CD14-positive monocyte (primary cell): Measurements from ENCODE around the gene LIMS2. TPM values are rescaled to one million over a fixed set of nuclear protein-coding genes. Genes with fewer than 3 reads are reported as not detected.

Experiments
- DNase-seq, 3 donors: peaks; one replicate each; pipeline ENCODE4 v3.0.0-alpha.2; 2011 to 2022
- H2AFZ ChIP-seq: 2 replicates; pipeline ENCODE4 v1.6.0; 2012; ENCODE audit warnings: mild to moderate bottlenecking, low read depth, low read length, inconsistent platforms; ENCODE audit not compliant: insufficient read depth, poor library complexity, severe bottlenecking
- H3K27ac ChIP-seq, 2 donors: 1 replicate in 1 of 2; 2 replicates in 1 of 2; pipeline ENCODE4 v1.5.1; 2012 to 2013; ENCODE audit warnings: low read length in 2 of 2, control low read depth in 1 of 2, inconsistent platforms in 1 of 2, low read depth in 1 of 2, mild to moderate bottlenecking in 1 of 2
- H3K27me3 ChIP-seq, 2 donors: one replicate each; pipeline versions ENCODE4 v1.6.0 to v1.6.1; 2011 to 2013; ENCODE audit warnings: low read length in 2 of 2; ENCODE audit not compliant: control insufficient read depth in 2 of 2, insufficient read depth in 2 of 2
- H3K36me3 ChIP-seq, 2 donors: replicated peaks in 1 of 2; 1 replicate in 1 of 2; 2 replicates in 1 of 2; pipeline versions ENCODE4 v1.5.1 to v1.6.1; 2012 to 2013; ENCODE audit warnings: low read length in 2 of 2, control low read depth in 1 of 2, inconsistent platforms in 1 of 2, mild to moderate bottlenecking in 1 of 2; ENCODE audit not compliant: insufficient read depth in 2 of 2, control insufficient read depth in 1 of 2
- H3K4me1 ChIP-seq, 2 donors: 1 replicate in 1 of 2; 2 replicates in 1 of 2; pipeline versions ENCODE4 v1.5.1 to v1.6.1; 2012 to 2013; ENCODE audit warnings: low read length in 2 of 2, control low read depth in 1 of 2, inconsistent platforms in 1 of 2, mild to moderate bottlenecking in 1 of 2, moderate library complexity in 1 of 2; ENCODE audit not compliant: insufficient read depth in 2 of 2, control insufficient read depth in 1 of 2
- H3K4me2 ChIP-seq: replicated peaks from 2 replicates; pipeline ENCODE3; 2012; ENCODE audit warnings: low read length, moderate library complexity, mild to moderate bottlenecking; ENCODE audit not compliant: poor library complexity, severe bottlenecking; ENCODE audit errors: extremely low read depth
- H3K4me3 ChIP-seq, 3 experiments: fragments of 200-600 bp in 1 of 3; sonication (generic) in 1 of 3; replicated peaks in 1 of 3; 1 replicate in 2 of 3; 2 replicates in 1 of 3; pipeline ENCODE4 v1.5.1; 2011 to 2013; ENCODE audit warnings: low read length in 3 of 3, mild to moderate bottlenecking in 3 of 3, control low read depth in 2 of 3, low read depth in 2 of 3, inconsistent platforms in 1 of 3, moderate library complexity in 1 of 3
- H3K79me2 ChIP-seq: 2 replicates; pipeline ENCODE4 v1.6.0; 2012; ENCODE audit warnings: mild to moderate bottlenecking, control low read depth, inconsistent platforms, low read length, moderate library complexity; ENCODE audit not compliant: insufficient read depth
- H3K9ac ChIP-seq: 2 replicates; pipeline ENCODE4 v1.6.0; 2017; ENCODE audit warnings: low read length, mild to moderate bottlenecking; ENCODE audit not compliant: insufficient read depth, poor library complexity, severe bottlenecking
- H3K9me3 ChIP-seq, 2 donors: replicated peaks in 1 of 2; 1 replicate in 1 of 2; 2 replicates in 1 of 2; pipeline versions ENCODE4 v1.5.1 to v1.6.1; 2012 to 2013; ENCODE audit warnings: low read length in 2 of 2, control low read depth in 1 of 2; ENCODE audit not compliant: control insufficient read depth in 1 of 2, insufficient read depth in 1 of 2
- H4K20me1 ChIP-seq: 2 replicates; pipeline ENCODE4 v1.6.0; 2012; ENCODE audit warnings: mild to moderate bottlenecking, low read length, control low read depth, moderate library complexity; ENCODE audit not compliant: insufficient read depth
- H3K27ac Mint-ChIP-seq, 7 donors: one replicate each; pipeline ENCODE4 v1.8.0; 2020; ENCODE audit warnings: mild to moderate bottlenecking in 7 of 7, mixed read lengths in 7 of 7, moderate library complexity in 6 of 7, inconsistent platforms in 2 of 7
- H3K27me3 Mint-ChIP-seq, 3 donors: one replicate each; pipeline ENCODE4 v1.8.0; 2021 to 2022; ENCODE audit warnings: low read depth in 3 of 3, mild to moderate bottlenecking in 3 of 3, mixed read lengths in 3 of 3, moderate library complexity in 3 of 3, inconsistent platforms in 1 of 3
- H3K36me3 Mint-ChIP-seq, 2 donors: one replicate each; pipeline ENCODE4 v1.8.0; 2020; ENCODE audit warnings: mixed read lengths in 2 of 2, inconsistent platforms in 1 of 2, mild to moderate bottlenecking in 1 of 2
- H3K4me1 Mint-ChIP-seq: one replicate; pipeline ENCODE4 v1.8.0; 2020; ENCODE audit warnings: mild to moderate bottlenecking, mixed read lengths
- H3K4me3 Mint-ChIP-seq, 2 donors: one replicate each; pipeline ENCODE4 v1.8.0; 2020; ENCODE audit warnings: mild to moderate bottlenecking in 2 of 2, mixed read lengths in 2 of 2, moderate library complexity in 1 of 2
- H3K9me3 Mint-ChIP-seq, 7 donors: one replicate each; pipeline ENCODE4 v1.8.0; 2020 to 2022; ENCODE audit warnings: mixed read lengths in 7 of 7, mild to moderate bottlenecking in 6 of 7, moderate library complexity in 6 of 7, inconsistent platforms in 2 of 7
- CTCF ChIP-seq: fragments of 200-600 bp; IDR thresholded peaks from one replicate; pipeline ENCODE4 v1.8.0; 2022; ENCODE audit warnings: antibody characterized with exemption, mild to moderate bottlenecking
- WGBS: methylation state at CpG from one replicate; pipeline ENCODE4 v1.1.5; 2013; ENCODE audit warnings: missing lambda C conversion rate; ENCODE audit not compliant: insufficient coverage; 5-methylcytosine and 5-hydroxymethylcytosine counted together
- intact Hi-C, 2 donors: fragments of 100-400 bp; cut with micrococcal nuclease; formaldehyde crosslinking; loops; one replicate each; pipeline versions ENCODE4 v1.15.0 to v1.15.1; 2023
- polyA plus RNA-seq, 3 donors: library from polyadenylated mRNA; depleted of rRNA in 1 of 3; unstranded in 2 of 3; stranded (reverse) in 1 of 3; fragments of 300-500 nt in 2 of 3; fragments of >200 nt in 1 of 3; fragmentation: Illumina TruSeq in 2 of 3; gene quantifications; 1 replicate in 2 of 3; 2 replicates in 1 of 3; pipeline ENCODE4 v1.2.3, GENCODE V29; 2012 to 2021

Gene LIMS2
- polyA plus RNA-seq, 3 donors: 0.13 to 1.3 (median 0.23) TPM

- Histone ChIP-seq H2AFZ (peak overlapping the region; percentile 46), H3K36me3 (no peaks in the 10 kb centered on the region), H4K20me1 (no peaks in the 10 kb centered on the region), H3K4me3 (no peak overlapping the region), H3K9ac (no peak overlapping the region), H3K27ac (no peak overlapping the region), H3K9me3 (peaks cover 6 to 25% of the 10 kb centered on the region in 2 donors), H3K79me2 (no peaks in the 10 kb centered on the region), H3K27me3 (no peaks in the 10 kb centered on the region), H3K4me1 (no peaks in the 10 kb centered on the region), H3K4me2 (no peak overlapping the region)
- H3K4me3 Mint-ChIP-seq: no peak overlapping the region
- DNase-seq: no peak
- peaks cover 0 to 11% of the 10 kb centered on the region in 2 donors for H3K36me3 Mint-ChIP-seq
- TF ChIP-seq CTCF: no peak
- peaks cover 1 to 7% (median 2%) of the 10 kb centered on the region in 3 donors for H3K27me3 Mint-ChIP-seq
- intact Hi-C loops: no loop called here
- H3K27ac Mint-ChIP-seq: peak overlapping the region in 1 of 7 donors; percentile 30
- peaks cover 16 to 28% (median 22%) of the 10 kb centered on the region in 7 donors for H3K9me3 Mint-ChIP-seq
- peaks cover 6% of the 10 kb centered on the region for H3K4me1 Mint-ChIP-seq
- WGBS: 27% methylated on average over 17 of the region's 18 CpGs
These were observed 59.7 kb downstream of the LIMS2 start for GRCh38 chr2:127615511-127616166.

GRCh38 chr2:127614731-127615130, 60.6 kb downstream of the LIMS2 start:
- Histone ChIP-seq H3K9ac (no peak overlapping the region), H3K4me2 (no peak overlapping the region), H3K79me2 (no peaks in the 10 kb centered on the region), H3K27ac (no peak overlapping the region), H3K27me3 (no peaks in the 10 kb centered on the region), H4K20me1 (no peaks in the 10 kb centered on the region), H3K9me3 (peaks cover 6 to 25% of the 10 kb centered on the region in 2 donors), H3K4me3 (no peak overlapping the region), H2AFZ (no peak overlapping the region), H3K4me1 (no peaks in the 10 kb centered on the region), H3K36me3 (no peaks in the 10 kb centered on the region)
- intact Hi-C loops: no loop called here
- no peak overlapping the region for H3K27ac Mint-ChIP-seq
- peaks cover 16 to 29% (median 24%) of the 10 kb centered on the region in 7 donors for H3K9me3 Mint-ChIP-seq
- peaks cover 1 to 7% (median 2%) of the 10 kb centered on the region in 3 donors for H3K27me3 Mint-ChIP-seq
- 95% methylated on average over 3 of the region's 3 CpGs for whole genome bisulfite sequencing
- H3K4me1 Mint-ChIP-seq: peaks cover 6% of the 10 kb centered on the region
- H3K36me3 Mint-ChIP-seq: peaks cover 0 to 11% of the 10 kb centered on the region in 2 donors
- no peak overlapping the region for H3K4me3 Mint-ChIP-seq
- no peak for TF ChIP-seq CTCF
- DNase-seq: no peak
